GM21576 (cell line): ENCODE data around the gene GNA12.
"Not testable (repeated sequence)": the region's sequence is repeated elsewhere in the genome, so short reads cannot be mapped to it uniquely, and the experiment has no call there.

Experiments used
- ATAC-seq: cut with Tn5 transposase; IDR thresholded peaks from one replicate; pipeline ENCODE4 v1.9.1; 2021; ENCODE audit warnings: mild to moderate bottlenecking, moderate library complexity; ENCODE audit not compliant: unreplicated experiment

GNA12 gene

DNA sequence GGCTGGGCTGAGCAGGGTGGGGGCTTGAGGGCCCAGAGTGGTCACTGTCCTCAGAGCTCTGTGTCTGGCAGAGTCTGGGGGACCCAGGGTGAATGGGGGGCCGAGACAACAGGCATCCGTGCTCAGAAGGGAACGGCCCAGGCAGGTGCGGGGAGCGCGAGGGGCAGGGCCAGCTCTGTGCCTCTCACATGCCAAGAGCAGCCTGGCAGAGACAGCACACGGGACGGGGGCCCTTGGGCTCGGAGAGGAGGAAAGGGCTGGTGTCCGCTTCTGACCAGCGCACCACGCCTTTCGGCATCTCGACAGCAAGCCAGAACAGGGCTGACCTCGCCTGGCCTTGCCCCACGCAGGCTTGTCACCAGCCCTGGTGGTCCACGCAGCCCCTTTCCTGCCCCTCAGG, 142.7 kb downstream of the GNA12 start:
- ATAC-seq, result no peak

GRCh38 chr7:2700141-2700850, 143.8 kb downstream of the GNA12 start:
- ATAC-seq, result no peak

GRCh38 chr7:2699289-2699620, 144.9 kb downstream of the GNA12 start:
- ATAC-seq, result no peak

- ATAC-seq, result peak; percentile 92
These were observed 145.4 kb downstream of the GNA12 start for GRCh38 chr7:2698581-2699288.

- not testable (repeated sequence) for ATAC-seq
These were observed 150.0 kb downstream of the GNA12 start for GRCh38 chr7:2694122-2694436.

- ATAC-seq, result not testable (repeated sequence)
These were observed 150.5 kb downstream of the GNA12 start for GRCh38 chr7:2693420-2694121.

- no peak for ATAC-seq
These were observed 151.6 kb downstream of the GNA12 start for GRCh38 chr7:2692543-2692942.

- ATAC-seq, result not testable (repeated sequence)
These were observed 152.1 kb downstream of the GNA12 start for GRCh38 chr7:2691932-2692439.

- no peak for ATAC-seq
These were observed 152.9 kb downstream of the GNA12 start for GRCh38 chr7:2691011-2691707.

DNA sequence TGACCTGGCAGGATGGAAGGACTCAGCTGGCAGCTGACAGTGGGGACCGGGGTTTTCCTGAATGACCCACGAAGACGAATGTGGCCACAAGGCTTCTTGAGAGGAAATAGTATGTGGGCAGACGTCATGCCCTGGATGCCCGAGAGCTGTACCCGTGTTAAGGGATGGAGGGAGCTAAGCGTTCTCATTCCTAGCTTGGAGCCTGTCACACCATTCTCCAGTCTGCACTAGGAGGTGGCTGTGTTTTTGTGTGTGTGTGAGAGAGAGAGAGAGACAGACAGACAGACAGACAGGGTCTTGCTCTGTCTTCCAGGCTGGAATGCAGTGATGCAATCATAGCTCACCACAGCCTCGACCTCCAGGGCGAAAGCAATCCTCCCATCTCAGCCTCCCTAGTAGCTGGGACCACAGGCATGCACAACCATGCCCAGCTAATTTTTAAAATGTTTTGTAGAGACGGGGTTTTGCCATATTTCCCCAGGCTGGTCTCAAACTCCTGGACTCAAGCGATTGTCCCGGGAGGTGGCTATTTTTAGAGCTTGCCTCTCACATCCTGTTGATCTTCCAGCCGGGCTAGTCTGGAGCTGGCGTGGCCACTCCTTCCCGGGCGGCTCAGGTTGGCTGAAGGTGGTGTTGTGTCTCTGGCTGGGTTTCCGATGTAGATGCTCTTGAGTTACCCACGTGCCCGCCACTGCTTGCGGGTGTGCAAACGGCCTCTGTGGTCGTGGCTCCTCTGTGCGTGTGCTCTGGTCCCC, 154.0 kb downstream of the GNA12 start:
- ATAC-seq, result no peak

DNA sequence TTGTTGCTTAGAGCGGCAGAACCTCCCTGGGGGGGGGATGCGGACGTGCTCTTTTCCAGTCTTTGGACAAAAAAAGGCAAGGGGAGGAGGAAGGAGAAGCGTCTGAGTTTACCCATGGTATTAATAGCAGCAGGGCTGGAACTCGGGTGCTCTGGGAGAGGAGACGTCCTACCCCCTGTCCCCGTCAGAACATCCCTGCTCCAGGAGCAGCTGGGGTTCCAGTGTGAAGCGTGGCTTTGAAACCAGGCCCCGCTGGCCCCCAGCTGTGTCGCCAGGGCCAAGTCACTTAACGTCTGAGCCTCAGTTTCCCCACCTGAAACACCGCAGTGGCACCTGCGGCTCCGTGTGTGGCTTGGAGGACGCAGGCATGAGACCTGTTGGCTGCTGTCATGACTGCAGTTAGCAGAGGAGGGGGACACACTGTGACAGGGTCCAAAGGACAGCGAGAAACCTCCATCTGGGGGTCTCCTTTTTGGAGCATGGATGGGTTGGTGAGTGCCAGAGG, 154.7 kb downstream of the GNA12 start:
- no peak for ATAC-seq

- ATAC-seq, result peak; percentile 75
These were observed 155.4 kb downstream of the GNA12 start for GRCh38 chr7:2688409-2689342.

DNA sequence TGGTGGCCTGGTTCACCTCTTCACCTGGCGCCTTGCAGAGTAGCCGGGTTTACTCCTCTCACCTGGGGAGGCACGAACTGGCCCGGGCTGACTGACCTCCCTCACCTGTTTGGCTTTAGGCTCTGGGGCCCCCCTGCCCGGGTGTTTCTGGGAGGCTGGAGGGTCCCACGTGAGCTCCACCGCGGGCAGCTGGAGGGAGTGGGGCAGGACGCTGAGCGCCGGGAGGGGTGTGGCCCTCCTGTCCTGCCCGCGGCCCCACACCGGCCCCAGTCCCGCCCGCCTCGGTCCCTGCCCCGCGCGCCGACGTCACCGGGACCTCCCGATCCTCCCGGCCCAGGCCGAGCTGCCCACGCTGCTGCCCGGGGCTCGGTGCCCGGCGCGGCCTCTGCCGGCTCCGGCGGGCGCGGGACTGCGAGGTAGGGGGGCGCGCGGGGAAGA, 156.2 kb downstream of the GNA12 start, which contains the start of gene AMZ1:
Gene AMZ1 (plus strand): TSS at position 322 of the 438 bp plus-strand sequence. CDS start 12,250 bp downstream, outside the sequence.
- no peak for ATAC-seq

- ATAC-seq, result no peak
These were observed 156.7 kb downstream of the GNA12 start for GRCh38 chr7:2687338-2687869.

DNA sequence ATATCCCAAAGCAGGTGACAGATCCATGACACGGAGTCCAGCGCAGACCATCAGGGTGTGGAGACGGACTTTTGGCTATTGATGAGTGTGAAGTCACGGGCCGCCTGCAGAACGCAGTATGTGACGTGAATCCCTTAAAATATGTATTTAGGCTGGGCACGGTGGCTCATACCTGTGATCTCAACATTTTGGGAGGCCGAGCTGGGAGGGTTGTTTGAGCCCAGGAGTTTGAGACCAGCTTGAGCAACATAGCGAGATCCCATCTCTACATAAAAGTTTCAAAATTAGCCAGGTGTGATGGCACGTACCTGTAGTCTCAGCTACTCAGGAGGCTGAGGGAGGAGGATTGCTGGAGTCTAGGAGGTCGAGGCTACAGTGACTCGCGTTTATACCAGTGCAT, 158.0 kb downstream of the GNA12 start:
- no peak for ATAC-seq

DNA sequence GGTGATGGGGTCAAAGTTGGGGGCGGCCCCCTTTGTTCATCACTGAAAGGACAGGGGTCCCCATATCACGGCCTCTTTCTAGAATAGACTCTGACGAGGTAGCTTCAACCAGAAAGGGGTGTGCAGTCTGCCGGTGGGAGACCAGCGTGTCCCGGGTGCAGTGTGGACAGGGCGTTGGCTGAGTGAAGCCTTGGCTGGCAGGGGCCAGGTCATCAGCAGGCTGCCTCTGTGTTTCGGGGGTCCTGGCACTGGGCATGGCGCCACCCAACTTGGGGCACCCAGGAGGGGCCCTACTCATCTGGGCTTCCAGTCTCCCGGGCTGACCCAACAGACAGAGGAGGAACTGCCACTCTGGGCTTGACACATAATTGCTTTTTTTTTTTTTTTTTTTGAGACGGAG, 159.6 kb downstream of the GNA12 start:
- no peak for ATAC-seq

DNA sequence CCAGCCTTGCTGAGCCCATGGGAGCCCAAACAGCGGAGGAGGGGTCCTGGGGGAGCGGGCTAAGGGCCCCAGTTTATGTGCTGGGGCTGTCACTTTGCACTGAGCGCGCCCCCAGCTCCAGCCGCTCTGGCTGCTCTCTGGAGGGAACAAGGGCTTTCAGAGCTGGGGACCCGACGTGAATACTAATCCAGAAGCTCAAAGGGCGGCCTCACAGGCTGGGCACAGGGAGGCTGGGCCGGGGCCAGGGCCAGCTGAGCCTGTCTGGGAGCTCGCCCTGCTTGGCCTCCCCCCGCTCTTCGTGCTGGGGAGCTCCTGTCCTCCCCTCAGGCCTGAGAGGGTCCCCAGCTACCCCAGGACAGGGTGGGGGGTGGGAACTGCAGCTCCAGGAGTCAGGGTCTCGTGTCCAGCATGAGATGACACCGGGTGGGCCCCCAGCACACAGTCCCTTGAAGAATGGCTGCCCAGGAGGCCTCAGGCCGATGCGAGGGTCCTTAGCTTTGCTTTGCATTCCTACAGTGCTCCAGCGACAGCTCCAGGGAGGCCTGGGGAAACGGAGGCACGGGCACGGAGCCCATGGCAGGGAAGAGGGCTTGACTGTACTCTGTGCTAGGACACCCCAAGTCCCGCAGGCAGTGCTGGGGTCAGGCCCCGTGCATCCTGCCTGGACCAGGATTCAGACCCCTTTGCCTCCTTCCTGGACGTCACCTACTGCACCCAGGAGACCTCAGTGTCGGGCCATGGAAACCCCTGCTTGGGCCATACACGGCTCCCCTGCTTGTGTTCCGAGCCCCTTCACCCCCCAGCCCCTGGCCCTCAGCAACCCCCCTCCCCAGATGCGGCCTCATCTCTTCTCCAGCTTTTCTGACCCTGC, 161.9 kb downstream of the GNA12 start:
- ATAC-seq, result no peak
